GM21447 (cell line): ENCODE results near the gene CAST.
"Not testable (repeated sequence)": the region's sequence is repeated elsewhere in the genome, so short reads cannot be mapped to it uniquely, and the experiment has no call there.

Source experiments
- ATAC-seq: cut with Tn5 transposase; IDR thresholded peaks from one replicate; pipeline ENCODE4 v1.9.1; 2021; ENCODE audit not compliant: unreplicated experiment

The CAST gene

DNA sequence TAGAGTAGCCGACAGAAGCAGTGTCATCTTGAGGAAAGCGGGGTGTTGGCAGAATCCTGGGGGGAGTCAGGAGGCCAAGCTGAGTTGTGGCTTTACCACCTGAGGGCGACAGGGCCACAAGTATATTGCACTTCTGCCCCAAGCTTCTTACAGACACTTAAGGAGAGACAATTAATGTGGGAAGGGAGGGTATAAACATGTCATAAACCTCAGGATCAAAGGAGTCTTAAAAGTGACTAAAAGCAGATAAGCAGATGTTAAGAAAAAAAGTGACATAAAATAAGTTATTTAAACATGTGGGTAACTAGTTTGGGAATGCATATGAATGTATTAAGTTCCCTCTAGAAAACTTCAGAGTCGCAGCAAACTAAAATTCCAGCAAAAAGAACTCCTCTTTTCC is 81.6 kb downstream of the CAST start:
- no peak for ATAC-seq

DNA sequence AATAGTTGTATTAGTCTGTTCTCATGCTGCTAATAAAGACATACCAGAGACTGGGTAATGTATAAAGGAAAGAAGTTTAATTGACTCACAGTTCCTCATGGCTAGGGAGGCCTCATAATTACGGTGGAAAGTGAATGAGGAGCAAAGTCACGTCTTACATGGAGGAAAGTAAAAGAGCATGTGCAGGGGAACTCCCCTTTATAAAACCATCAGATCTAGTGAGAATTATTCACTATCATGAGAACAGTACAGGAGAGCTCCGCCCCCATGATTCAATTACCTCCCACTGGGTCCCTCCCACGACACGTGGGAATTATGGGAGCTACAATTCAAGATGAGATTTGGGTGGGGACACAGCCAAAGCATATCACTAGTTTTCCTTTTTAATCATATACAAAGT is 82.0 kb downstream of the CAST start:
- not testable (repeated sequence) for ATAC-seq

DNA sequence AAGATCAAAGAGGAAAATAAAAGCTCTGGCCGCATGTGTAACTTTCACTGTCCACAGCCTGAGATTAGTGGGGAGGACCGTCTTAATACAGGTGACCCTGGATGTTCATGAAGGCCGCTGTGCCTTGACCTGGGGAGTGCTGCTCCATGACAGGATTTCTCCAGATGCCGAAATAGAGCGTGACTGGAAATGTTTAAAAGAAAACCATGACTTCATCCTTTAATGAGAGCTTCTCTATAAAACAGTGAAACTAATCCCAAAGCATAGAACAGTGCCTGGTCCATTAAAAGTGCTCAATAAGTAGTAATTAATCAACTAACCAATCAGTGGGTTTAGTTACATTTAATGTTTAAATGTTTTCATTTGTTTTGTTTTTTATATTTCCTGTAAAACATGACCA is 82.8 kb downstream of the CAST start:
- ATAC-seq, result no peak

DNA sequence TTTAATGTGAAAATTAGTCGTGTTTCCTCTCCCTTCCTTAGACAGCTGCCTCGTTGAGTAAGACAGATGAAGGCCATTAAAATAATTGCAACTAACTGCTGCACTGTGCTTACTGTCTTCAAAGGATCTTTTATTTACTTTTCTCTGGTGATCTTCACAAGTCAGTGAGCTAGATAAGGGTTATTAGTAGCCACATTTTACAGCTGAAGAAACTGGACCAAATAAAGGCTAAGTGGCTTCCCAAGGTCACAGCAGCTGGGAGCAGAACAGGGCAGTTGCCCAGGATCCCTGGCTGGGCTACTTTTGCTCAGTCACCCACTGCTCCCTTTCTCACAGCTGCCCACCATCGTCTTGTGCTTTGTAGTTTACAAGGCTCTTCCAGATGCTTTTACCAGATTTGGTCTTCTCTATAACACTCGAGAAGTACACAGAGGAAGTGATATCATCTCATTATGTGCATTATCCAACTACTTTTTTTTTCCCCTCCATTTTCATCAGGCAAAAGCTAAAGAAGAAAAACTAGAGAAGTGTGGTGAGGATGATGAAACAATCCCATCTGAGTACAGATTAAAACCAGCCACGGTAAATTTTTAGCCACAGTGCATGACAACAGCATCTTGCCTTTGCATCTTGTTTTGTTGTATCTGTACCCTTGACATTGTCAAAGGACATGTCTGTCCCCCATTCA is 83.8 kb downstream of the CAST start:
- ATAC-seq, result no peak

DNA sequence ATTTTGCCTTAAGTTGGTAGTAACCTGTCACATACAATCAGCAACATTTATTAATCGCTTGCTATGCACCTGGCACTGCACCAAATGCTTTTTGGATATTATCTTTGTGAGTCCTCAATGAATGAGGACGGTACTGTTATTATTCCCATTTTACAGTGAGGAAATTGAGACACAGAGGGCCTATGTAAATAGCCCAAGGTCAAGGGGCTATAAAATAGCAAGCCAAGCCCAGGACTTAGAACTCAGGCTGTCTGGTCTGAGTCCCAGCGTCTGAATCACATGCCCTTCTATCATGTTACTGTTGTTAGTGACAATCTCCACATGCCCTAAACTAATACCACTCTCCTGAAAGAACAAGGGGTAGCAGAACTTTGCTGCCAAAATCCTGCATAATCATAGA is 85.5 kb downstream of the CAST start:
- ATAC-seq, result no peak

DNA sequence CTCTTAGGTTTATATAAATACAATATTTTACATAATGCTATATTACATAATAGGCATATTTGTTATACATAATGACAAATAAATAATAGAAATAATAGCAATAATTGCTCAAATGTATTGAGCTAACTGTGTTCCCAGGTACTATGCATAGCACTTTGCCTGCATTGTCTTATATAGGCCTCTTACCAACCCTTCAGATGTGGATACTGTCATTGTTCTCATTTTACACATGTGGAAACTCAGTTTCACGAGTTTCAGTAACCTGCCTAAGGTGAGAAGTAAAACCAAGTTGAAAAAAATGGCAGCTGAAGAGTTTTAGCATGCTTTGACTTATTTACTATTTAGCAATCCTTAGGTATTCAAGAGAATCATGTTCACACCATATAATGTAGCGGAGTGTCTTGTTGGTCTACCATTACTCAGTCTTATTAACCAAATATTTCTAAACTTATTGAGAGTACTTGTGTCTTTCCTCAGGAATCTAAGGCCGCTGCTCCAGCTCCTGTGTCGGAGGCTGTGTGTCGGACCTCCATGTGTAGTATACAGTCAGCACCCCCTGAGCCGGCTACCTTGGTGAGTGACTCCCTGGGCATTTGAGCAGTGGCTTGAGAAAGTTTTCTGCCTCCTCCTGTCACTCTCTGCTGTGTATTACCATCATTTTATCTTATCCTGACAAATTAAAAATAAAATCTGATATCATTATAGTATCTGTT is 88.1 kb downstream of the CAST start:
- ATAC-seq, result no peak

DNA sequence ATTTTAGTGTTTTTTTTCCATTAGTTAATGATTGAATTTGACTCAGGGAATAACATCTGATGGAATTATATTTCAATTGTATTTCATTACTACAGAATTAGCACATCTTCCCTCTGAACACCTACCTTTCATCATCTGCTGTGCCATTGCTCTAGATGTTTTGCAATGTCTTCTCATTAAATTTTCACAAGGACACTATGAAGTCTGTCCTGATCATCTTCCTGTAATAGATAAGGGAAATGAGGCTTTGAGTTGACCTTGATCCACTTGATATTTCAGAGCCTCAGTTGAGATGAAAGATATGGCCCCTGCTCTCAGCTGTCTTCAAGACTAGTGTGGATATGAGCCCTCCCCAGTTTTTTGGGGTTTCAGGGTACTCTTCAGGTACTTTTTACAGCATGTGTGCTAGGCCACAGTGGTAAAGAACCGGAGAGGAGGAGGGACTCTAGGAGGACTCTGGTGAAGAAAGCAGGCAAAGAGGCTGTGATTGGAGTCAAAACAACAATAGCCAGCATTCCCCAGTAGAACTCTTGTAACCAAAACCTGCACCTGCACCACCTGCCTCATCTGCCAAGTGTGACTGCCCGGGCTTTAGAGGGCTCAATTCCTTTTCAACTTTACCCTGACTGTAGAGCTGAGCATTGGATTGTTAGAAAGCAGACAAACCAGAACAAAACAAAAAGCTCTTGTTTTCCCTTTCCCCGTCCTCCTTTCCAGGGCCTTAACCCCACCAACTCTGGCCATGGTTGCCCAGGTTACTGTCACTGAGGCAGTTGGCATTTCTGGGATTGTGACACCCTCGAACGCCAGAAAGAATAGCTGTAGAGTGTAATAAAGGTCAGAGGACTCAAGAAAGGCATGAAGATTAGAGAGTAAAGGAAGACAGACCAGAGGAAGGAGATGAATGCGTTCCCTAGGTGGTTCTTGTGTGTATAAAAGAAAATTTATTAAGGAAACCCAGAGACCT is 89.3 kb downstream of the CAST start:
- no peak for ATAC-seq

DNA sequence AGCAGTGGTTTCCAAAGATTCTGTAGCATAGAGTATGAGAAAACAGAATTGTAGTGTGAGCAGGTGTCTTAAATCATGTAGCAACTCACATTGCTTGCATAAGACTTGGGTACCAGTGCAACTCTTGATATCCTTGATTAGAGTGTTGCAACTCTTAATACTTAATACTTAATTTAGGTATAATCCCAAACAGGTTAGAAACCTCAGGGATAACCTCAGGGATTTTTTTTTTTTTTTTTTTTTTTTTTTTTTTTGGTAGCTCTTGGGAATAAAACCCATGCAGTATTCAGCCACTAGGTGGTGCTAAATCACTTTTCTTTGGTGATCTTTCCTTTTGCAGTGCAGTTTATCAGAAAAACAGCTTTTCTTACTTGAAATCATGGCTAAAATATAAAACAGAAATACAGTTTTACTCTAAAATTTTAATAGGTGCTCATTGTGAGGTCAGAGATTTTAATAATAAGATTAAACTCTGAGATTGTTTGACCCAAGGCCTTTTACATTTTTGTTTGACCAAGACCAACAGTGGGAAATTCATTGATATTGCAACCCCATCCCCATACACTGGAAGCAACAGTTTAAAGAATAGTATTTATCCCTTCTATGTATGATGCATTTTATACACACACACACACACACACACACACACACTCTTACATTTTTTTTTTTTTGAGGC is 90.3 kb downstream of the CAST start:
- ATAC-seq, result no peak

DNA sequence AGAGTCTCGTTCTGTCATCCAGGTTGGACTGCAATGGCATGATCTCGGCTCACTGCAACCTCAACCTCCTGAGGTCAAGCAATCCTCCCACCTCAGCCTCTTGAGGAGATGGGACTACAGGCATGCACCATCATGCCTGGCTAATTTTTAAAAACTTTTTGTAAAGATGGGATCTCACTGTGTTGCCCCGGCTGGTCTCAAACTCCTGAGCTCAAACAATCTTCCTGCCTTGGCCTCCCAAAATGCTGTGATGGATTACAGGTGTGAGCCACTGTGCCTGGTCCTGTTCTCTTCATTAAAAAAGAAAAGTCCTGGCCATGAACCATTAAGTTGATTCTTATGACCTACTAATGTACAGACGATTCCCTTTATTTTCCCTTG is 90.8 kb downstream of the CAST start:
- no peak for ATAC-seq

DNA sequence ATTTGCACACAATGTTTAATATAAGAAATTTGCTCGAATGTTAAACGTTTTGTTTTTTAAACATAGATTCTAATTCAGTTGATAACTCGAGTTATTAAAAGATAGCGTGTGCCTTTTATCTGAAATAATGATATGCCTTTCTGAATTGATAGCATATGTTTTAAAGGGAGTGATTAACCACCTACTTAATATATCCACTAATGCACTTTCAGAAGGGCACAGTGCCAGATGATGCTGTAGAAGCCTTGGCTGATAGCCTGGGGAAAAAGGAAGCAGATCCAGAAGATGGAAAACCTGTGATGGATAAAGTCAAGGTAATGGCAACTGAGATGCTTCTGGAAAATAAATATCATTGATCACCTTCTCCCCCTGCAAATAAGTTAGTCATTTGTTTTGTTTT is 91.7 kb downstream of the CAST start:
- ATAC-seq, result no peak

DNA sequence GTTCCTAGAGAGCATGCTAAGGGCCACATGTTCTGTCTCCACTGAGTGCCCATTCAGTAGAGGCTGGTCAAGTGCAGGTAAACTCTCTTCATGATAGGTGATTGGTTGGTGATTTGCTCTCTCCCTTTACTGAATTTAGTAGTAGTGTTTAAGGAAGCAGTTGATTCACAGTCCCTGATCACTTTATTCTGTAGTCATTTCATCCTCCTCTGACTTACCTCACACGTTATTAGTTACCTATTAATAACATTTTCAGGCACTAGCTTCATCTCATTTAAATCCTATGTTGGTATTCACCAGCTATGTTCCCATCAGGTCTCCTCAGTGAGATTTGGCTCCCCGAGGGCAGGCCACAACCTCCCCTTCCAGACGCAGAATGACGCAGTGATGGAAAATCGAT is 93.7 kb downstream of the CAST start:
- ATAC-seq, result no peak

DNA sequence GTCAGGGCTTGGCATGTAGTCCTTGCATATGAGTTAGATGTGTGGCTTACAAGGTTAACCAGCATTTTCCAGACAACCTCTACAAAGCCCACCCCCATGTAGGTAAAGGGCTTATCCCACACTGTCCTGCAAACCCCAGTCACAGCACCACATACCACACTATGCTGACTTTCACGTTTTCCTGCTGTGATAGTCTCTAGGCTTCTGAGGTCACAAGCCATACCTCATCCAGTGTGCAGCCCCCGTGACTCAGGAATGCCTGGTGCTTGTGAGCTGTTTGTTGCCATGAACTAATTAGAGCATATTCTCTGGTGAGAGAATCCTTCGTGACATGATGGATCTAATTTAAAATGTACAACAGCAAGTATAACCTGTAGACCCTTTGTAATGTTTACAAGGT is 94.8 kb downstream of the CAST start:
- no peak for ATAC-seq

DNA sequence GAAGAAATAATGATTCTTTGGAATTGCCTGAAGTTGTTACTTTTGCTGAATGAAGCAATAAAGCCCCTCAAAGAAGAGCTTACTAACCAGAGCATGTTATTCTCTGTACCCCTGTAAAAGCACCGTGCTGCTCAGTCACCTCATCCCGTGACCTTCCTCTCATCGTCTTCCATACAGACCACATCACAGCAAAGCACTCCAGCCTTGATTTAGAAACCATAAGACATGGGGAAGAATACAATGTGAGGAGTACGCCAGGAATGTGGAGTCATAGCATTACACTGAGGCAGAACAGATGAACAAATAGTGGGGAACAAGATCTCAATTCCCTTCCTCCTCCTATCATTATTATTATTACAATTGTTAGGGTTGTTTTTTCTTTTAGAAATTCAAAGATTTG is 96.4 kb downstream of the CAST start:
- no peak for ATAC-seq

DNA sequence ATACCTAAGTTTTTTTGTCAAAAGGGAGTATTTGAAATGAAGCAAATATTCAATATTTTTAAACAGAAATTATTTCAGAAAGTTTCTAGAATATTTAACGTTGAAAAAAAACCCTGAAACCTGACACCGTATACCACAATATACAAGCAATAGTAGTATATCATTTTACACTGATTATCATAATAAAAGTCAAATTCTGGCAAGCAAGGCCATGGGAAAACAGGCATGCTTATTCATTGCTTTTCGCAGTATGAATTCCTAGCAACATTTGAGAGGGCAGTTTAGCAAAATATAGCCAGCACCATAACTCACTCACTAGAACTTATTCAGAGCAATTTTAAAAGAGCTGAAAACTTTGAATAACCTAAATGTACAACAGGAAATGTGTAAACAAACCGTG is 99.4 kb downstream of the CAST start:
- ATAC-seq, result no peak

DNA sequence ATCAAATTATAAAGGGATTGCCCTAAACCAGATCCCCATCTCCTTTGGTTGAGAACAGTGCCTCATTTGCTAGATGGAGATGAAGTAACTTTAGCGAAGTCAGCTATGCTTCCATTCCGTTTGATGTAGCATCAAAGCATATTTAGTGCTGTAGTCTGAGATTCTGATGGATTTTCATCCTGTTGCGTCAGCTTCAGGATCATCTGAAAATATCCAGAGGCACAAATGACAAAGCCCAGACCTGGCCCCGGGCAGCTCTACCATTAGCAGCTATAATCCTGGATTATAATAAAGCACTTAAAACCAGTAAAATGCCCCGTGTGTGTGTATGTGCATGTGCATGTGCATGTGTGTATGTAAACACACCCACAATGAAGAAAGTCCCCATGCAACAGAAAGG is 100.8 kb downstream of the CAST start:
- ATAC-seq, result no peak

DNA sequence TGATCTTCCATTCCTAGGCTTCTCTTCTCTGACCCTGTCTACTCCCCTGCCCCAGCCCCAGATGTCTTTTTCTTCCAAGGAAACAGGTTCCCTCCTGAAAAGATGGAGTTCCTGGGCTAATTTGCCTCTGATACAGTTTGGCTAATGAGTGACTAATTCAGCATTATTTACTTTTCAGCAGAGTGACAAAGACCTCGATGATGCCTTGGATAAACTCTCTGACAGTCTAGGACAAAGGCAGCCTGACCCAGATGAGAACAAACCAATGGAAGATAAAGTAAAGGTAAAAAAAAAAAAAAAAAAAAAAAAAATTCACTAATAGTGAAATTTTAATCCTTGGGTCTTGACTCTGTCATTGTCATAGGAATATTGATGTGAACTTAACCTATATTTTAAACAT is 102.9 kb downstream of the CAST start:
- no peak for ATAC-seq

DNA sequence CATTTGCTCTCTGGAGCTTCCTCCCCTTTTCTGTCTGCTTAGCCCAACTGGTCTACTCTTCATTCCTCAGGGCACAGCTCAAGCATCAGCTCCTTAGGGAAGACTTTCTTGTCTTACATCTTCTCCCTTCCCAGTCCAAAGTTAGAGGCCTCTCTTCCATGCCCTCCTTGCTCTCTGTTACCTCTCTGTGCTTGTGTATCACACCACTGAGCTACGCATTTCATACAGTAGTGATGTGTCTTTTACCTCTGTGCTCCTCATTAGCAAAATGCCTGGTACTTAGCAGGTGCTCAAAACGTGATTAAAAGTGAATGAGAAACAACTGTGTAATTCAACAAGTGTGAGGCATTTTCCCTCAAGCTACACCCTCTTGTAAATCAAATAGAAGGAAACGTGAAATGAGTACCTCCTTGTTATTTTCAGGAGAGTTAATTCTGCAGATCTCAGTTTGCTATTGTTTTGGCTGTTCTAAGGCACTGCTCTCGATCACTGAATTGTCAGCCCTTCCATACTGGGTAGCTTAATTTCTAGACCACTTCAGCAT is 106.6 kb downstream of the CAST start:
- ATAC-seq, result no peak

DNA sequence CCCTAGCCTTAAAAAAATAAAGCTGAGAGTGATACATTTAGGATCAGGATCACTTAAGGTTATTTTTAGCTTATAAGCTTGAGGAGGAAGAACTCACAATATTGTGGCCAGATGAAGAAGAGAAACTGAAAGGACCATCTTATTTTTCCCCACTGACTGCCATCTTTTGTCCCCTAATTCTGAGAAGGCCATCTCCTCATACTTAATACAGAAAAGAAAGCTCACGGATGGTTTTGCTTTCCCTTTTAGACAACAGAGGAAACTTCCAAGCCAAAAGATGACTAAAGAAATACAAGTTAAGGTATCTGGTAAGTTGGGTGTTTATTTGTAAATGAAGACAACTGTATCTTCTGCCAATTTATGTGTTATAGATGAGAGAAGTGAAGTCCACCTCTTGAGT is 109.2 kb downstream of the CAST start:
- ATAC-seq, result no peak

DNA sequence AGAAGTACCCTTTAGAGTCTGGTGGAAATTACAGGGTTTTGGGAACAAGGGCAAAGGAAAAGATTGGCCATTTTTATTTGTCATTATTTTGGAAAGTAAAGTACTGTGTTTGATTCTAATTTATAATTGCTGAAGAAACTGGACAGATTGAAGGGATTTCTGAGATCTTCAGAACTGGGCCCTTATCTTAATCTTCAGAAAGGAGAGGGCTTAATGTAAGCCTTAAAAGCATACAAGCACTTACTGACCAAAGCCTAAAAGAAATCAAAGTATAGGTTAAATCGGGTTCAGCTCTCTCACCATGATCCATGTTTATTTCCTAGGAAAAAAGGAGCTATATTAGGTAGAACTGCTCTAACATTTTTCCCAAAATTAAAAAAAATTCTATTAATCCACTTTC is 109.9 kb downstream of the CAST start:
- ATAC-seq, result no peak

DNA sequence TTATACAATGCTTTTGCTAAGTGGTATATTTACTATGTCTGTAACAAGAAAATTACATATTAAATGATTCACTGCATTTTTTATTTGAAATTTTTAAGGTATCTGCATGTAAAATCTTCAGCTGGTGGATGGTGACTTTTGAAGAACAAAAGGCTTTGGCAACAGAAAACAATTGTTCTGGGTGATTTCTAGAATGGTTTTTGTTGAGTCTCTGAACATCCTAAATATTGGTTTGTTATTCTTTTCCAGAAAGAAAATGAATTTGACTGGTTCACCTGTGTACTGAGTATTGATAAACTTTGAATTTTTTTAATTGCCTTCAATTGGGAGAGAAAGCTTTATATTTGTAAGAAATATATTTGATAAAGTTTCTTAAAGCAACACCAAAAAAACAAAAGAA is 110.4 kb downstream of the CAST start:
- ATAC-seq, result no peak

DNA sequence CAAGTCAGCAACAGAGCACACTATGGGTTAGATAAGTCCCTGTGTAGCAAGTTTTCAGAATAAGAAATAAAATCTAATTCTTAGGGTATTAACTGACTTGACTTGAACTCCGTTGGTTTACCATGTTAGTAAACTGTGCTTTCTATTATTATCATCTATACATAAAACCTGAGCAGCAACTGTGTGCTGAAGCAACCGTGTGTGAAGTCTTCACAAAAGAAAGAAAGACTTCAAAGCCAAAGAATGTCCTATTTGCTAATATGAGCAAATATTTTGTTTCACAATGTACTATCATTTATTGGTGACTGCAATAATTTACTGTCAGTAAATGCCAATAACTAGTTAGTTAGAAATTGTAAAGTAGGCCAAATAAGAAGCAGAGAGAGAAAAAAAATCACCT is 112.9 kb downstream of the CAST start:
- ATAC-seq, result no peak
